ENCODE data around the gene ATP6AP1.
A peak's percentile ranks its signal among the peaks of the same experiment; 100 is the strongest.

ATP6AP1 gene

GRCh38 chrX:154402622-154403127 is 25.8 kb upstream of the ATP6AP1 start:
- TF ChIP-seq CTCF (IDR thresholded peaks at IDR 0.05; ENCODE audit: low read length, missing control alignments) = no peak
- DNase-seq (ENCODE audit: low read depth) = no peak
- no peak overlapping the region for H3K4me3 ChIP-seq (replicated peaks; ENCODE audit: low read depth, low read length)

GRCh38 chrX:154403192-154403591 is 25.3 kb upstream of the ATP6AP1 start:
- H3K4me3 ChIP-seq (replicated peaks; ENCODE audit: low read depth, low read length) = no peak overlapping the region
- TF ChIP-seq CTCF (IDR thresholded peaks at IDR 0.05; ENCODE audit: low read length, missing control alignments) = no peak
- DNase-seq (ENCODE audit: low read depth) = no peak

- no peak for DNase-seq (ENCODE audit: low read depth)
- no peak for TF ChIP-seq CTCF (IDR thresholded peaks at IDR 0.05; ENCODE audit: low read length, missing control alignments)
- no peak overlapping the region for H3K4me3 ChIP-seq (replicated peaks; ENCODE audit: low read depth, low read length)
Measured at GRCh38 chrX:154403858-154404257, 24.6 kb upstream of the ATP6AP1 start.

- H3K4me3 ChIP-seq (replicated peaks; ENCODE audit: low read depth, low read length) = no peak overlapping the region
- no peak for DNase-seq (ENCODE audit: low read depth)
- no peak for TF ChIP-seq CTCF (IDR thresholded peaks at IDR 0.05; ENCODE audit: low read length, missing control alignments)
Measured at GRCh38 chrX:154404625-154405192, 23.8 kb upstream of the ATP6AP1 start.

- TF ChIP-seq CTCF (IDR thresholded peaks at IDR 0.05; ENCODE audit: low read length, missing control alignments) = no peak
- H3K4me3 ChIP-seq (replicated peaks; ENCODE audit: low read depth, low read length) = peak overlapping the region; percentile 58
- no peak for DNase-seq (ENCODE audit: low read depth)
Measured at GRCh38 chrX:154408659-154409221, 19.7 kb upstream of the ATP6AP1 start.

GRCh38 chrX:154409222-154409871 is 19.1 kb upstream of the ATP6AP1 start, which contains the start of gene DNASE1L1:
Gene DNASE1L1, minus strand, starts transcription at chrX:154409254. Its CDS starts 3,686 bp downstream, at chrX:154405568.
- DNase-seq (ENCODE audit: low read depth) = peak; percentile 87
- H3K4me3 ChIP-seq (replicated peaks; ENCODE audit: low read depth, low read length) = peak within 1 kb of the TSS; percentile 58
- TF ChIP-seq CTCF (IDR thresholded peaks at IDR 0.05; ENCODE audit: low read length, missing control alignments) = no peak

All from fibroblast of pulmonary artery (primary cell).